GM12878 (cell line): Measurements from ENCODE around the gene TOLLIP. TPM values are rescaled to one million over a fixed set of nuclear protein-coding genes. Genes with fewer than 3 reads are reported as not detected.

ENCODE experiments used
- ATAC-seq: fragments of 200-7000 bp; cut with Tn5 transposase; 3 replicates; pipeline ENCODE4 v1.9.1; 2020; ENCODE audit warnings: mild to moderate bottlenecking, moderate library complexity
- BruUV-seq: library from RNA; stranded (reverse); fragments of 400-500 nt; replicated peaks from 2 replicates; lab custom pipeline; 2021; lab: Mats Ljungman, UMichigan
- CTCF ChIA-PET: fragments of 300-600 bp; sonication (Branson Sonifier 250); formaldehyde crosslinking; extraction: SDS; loops from one replicate; lab custom pipeline; 2021; ENCODE audit warnings: inconsistent platforms; lab: Yijun Ruan, JAX
- POLR2A ChIA-PET: fragments of 350-600 bp; formaldehyde crosslinking; extraction: SDS; loops from one replicate; lab custom pipeline; 2021; ENCODE audit warnings: inconsistent platforms; lab: Charles Lee
- RAD21 ChIA-PET: fragments of 300-600 bp; sonication (Branson Sonifier 250); formaldehyde crosslinking; loops from one replicate; lab custom pipeline; 2023; ENCODE audit warnings: antibody characterized with exemption; ENCODE audit not compliant: unreplicated experiment; lab: Charles Lee
- SMC1A ChIA-PET: fragments of 300-600 bp; sonication (Branson Sonifier 250); formaldehyde crosslinking; loops from one replicate; lab custom pipeline; 2023; ENCODE audit not compliant: unreplicated experiment, uncharacterized antibody; lab: Charles Lee
- DNase-seq: peaks from one replicate; pipeline ENCODE4 v3.0.0-alpha.2; 2011; ENCODE audit warnings: low read depth, low spot score
- FAIRE-seq: peaks from 3 replicates; lab custom pipeline; 2011; peaks lifted over from hg19 to GRCh38; lab: Jason Lieb, UNC
- H2AFZ ChIP-seq: 2 replicates; pipeline ENCODE4 v1.6.0; 2011; ENCODE audit warnings: low read depth, low read length, control low read depth; ENCODE audit not compliant: control insufficient read depth
- H3K27ac ChIP-seq: 2 replicates; pipeline ENCODE4 v1.5.1; 2011; ENCODE audit warnings: control low read depth; ENCODE audit not compliant: control insufficient read depth, insufficient read depth
- H3K27me3 ChIP-seq, 2 experiments: replicated peaks in 1 of 2; 2 replicates each; pipeline versions ENCODE4 v1.6.0 to v1.6.1; 2011; ENCODE audit warnings: low read length in 1 of 2; ENCODE audit not compliant: control insufficient read depth in 2 of 2, insufficient read depth in 2 of 2
- H3K36me3 ChIP-seq, 2 experiments: 2 replicates each; pipeline ENCODE4 v1.5.1; 2011; ENCODE audit warnings: low read length in 1 of 2; ENCODE audit not compliant: control insufficient read depth in 2 of 2, insufficient read depth in 2 of 2
- H3K4me1 ChIP-seq: 2 replicates; pipeline ENCODE4 v1.6.1; 2011; ENCODE audit warnings: mild to moderate bottlenecking, low read length, moderate library complexity, mixed read lengths; ENCODE audit not compliant: control insufficient read depth, insufficient read depth
- H3K4me2 ChIP-seq: 2 replicates; pipeline ENCODE4 v1.6.0; 2011; ENCODE audit warnings: control low read depth; ENCODE audit not compliant: control insufficient read depth, insufficient read depth
- H3K4me3 ChIP-seq: fragments of 200-600 bp; sonication (generic); 2 replicates; pipeline ENCODE4 v1.5.1; 2016
- H3K79me2 ChIP-seq: 2 replicates; pipeline ENCODE4 v1.6.0; 2011; ENCODE audit warnings: low read length; ENCODE audit not compliant: control insufficient read depth, insufficient read depth
- H3K9ac ChIP-seq: 2 replicates; pipeline ENCODE4 v1.8.0; 2011; ENCODE audit warnings: low read length, control low read depth, mixed read lengths; ENCODE audit not compliant: control insufficient read depth, insufficient read depth
- H3K9me3 ChIP-seq: replicated peaks from 3 replicates; pipeline ENCODE4 v1.5.1; 2011; ENCODE audit warnings: mild to moderate bottlenecking, low read length; ENCODE audit not compliant: control insufficient read depth, insufficient read depth
- H4K20me1 ChIP-seq: 2 replicates; pipeline ENCODE4 v1.6.0; 2011; ENCODE audit not compliant: control insufficient read depth, insufficient read depth
- CREM ChIP-seq: IDR thresholded peaks from 2 replicates; pipeline ENCODE4 v1.6.1; 2014; ENCODE audit warnings: antibody characterized with exemption, low read depth
- ELK1 ChIP-seq: IDR thresholded peaks from 2 replicates; pipeline ENCODE4 v1.6.1; 2012; ENCODE audit warnings: low read depth, low read length, improper control_type of control experiment
- ETV6 ChIP-seq, 2 experiments: fragments of 450-650 bp in 1 of 2; IDR thresholded peaks in 1 of 2; conservative IDR thresholded peaks in 1 of 2; 2 replicates each; pipeline ENCODE4 v1.6.1; 2014; ENCODE audit warnings: antibody characterized with exemption in 1 of 2, borderline replicate concordance in 1 of 2, low read depth in 1 of 2, mild to moderate bottlenecking in 1 of 2, moderate library complexity in 1 of 2
- NR2C2 ChIP-seq: IDR thresholded peaks from 2 replicates; pipeline ENCODE4 v1.6.1; 2011; ENCODE audit warnings: borderline replicate concordance, low read depth; ENCODE audit not compliant: control insufficient read depth, insufficient read length
- ZNF274 ChIP-seq: IDR thresholded peaks from one replicate; pipeline ENCODE4 v1.8.0; 2011; ENCODE audit not compliant: insufficient read length, insufficient read depth
- WGBS: methylation state at CpG from one replicate; pipeline ENCODE4 v1.1.6; 2016; ENCODE audit warnings: low lambda C conversion rate; ENCODE audit not compliant: insufficient replicate concordance, insufficient coverage; ENCODE audit errors: missing lambda C conversion rate; 5-methylcytosine and 5-hydroxymethylcytosine counted together
- in situ Hi-C: fragments of 300-500 bp; cut with MboI; formaldehyde crosslinking; loops from 9 replicates; pipeline ENCODE4 v1.14.3; 2018; ENCODE audit warnings: mixed read lengths
- intact Hi-C: fragments of 100-400 bp; cut with micrococcal nuclease; formaldehyde crosslinking; loops from one replicate; pipeline ENCODE4 v1.14.2; 2022; ENCODE audit not compliant: unreplicated experiment
- polyA plus RNA-seq, 11 experiments: library from polyadenylated mRNA; depleted of rRNA in 4 of 11; unstranded in 6 of 11; stranded (reverse) in 5 of 11; fragments of >200 nt; fragmentation: Nextera tagmentation in 4 of 11; fragmentation: Illumina TruSeq in 1 of 11; extraction: Ambion mirVana in 4 of 11; extraction: Trizol in 1 of 11; gene quantifications; 1 replicate in 1 of 11; 2 replicates in 10 of 11; pipeline versions ENCODE4 v1.2.1 to v1.2.3, GENCODE V29; 2011 to 2016; ENCODE audit warnings: inconsistent platforms in 2 of 11, missing spikeins in 2 of 11, low read depth in 1 of 11
- total RNA-seq, 4 experiments: library from RNA; depleted of rRNA in 3 of 4; stranded (reverse); fragments of >200 nt in 3 of 4; fragmentation: Illumina TruSeq in 1 of 4; extraction: Trizol in 1 of 4; gene quantifications; 2 replicates each; pipeline versions ENCODE4 v1.2.1 to v1.2.3, GENCODE V29; 2013 to 2021
- TF ChIP-seq, protein P1 (sequence below): IDR thresholded peaks from 2 replicates; pipeline ENCODE4 v1.6.1; 2011; ENCODE audit warnings: mild to moderate bottlenecking, low read depth, low read length, moderate library complexity; ENCODE audit not compliant: insufficient replicate concordance
- TF ChIP-seq, protein P2 (sequence below): fragments of 450-650 bp; formaldehyde crosslinking; IDR thresholded peaks from 2 replicates; pipeline ENCODE4 v1.5.0; 2022; ENCODE audit warnings: mild to moderate bottlenecking, missing genetic modification characterization

Gene TOLLIP
- total and polyA plus RNA-seq, 10 of the 15 experiments (the other 5 are each of a cell fraction or from before 2014, with no cell fraction given), result 0.47 to 39.5 (median 21.6) TPM

DNA sequence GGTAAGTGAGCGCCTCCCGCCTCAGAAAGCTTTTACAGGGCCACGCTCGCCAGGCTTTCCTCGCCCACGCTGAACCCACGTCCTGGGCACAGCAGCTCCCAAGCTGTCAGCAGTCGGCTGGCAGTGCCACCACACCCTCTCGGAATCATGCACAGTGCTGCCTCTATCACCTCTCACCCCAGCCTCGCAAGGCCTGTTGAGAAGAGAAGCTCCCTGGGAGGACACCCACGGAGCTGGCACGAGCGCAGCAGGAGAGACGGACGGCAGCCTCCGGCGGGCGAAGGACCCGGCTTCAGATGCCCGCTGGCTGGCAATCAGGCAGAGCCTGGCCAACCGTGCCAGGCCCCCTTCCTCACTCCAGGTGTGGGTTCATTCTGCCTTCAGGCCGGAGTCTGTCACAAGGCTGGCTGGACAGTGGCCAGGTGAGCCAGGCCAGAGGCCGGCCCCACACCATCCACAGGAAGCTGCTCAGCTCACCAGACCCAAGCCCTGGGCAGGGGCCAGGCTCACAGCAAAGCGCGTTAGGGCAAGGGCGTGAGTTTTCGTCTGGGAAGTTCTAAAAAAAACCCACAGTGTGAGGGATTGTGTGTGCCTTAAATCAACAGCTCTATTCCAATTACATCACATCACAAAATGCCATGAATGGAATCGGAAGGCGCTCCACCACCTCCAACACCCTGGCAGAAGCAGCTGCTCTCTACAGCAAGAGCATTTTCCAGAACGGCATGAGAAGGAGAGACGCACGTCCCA, 33.2 kb downstream of the TOLLIP start:
- Histone ChIP-seq H3K27ac (no peak overlapping the region), H4K20me1 (no peaks in the 10 kb centered on the region), H3K27me3 (no peaks in the 10 kb centered on the region)
- in situ Hi-C loops, result no loop called here
- POLR2A ChIA-PET, result interaction anchor here (0.6 kb wide), 1 partner anchor 418 kb away, joined by 3 read pairs; no protein-coding TSS in a partner anchor
- BruUV-seq, result no TSS peak
- TF ChIP-seq ELK1 (no peak), ZNF274 (no peak), NR2C2 (no peak), CREM (no peak)
- TF ChIP-seq, all 136 proteins: peak for 0
- Histone ChIP-seq H3K4me3 (no peak overlapping the region), H3K36me3 (peaks cover 2 to 3% of the 10 kb centered on the region in 2 experiments; a peak in 2 of 4 replicates), H2AFZ (no peak overlapping the region), H3K79me2 (no peaks in the 10 kb centered on the region), H3K4me1 (no peaks in the 10 kb centered on the region), H3K9ac (no peak overlapping the region), H3K4me2 (no peak overlapping the region), H3K9me3 (no peaks in the 10 kb centered on the region)
- ATAC-seq, result no peak
- ChIA-PET CTCF (no interaction called here), RAD21 (no interaction called here), SMC1A (no interaction called here)
- intact Hi-C loops, result no loop called here
- DNase-seq, result no peak
- 99% methylated on average over 30 of the region's 32 CpGs for WGBS
- FAIRE-seq, result no peak

DNA sequence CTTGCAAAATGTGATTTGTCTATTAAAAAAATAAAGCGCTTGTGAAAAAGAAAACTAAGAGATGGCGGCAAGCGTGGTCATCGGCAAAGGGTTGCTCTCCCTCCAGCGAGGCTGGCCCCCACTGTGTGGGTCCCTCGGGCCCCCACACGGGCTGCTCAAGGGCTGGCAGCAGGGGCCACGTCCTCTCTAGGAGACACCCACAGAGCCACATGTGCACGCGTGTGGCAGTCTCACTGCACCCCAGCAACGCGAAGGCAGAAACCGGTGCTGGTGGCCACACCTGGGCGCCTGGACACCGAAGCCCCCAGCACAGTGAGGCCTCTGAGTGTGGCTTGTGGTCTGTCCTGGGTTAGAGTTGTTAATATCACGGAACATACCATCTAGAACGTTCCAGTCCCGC, 34.4 kb downstream of the TOLLIP start:
- Histone ChIP-seq H3K9ac (no peak overlapping the region), H3K27ac (no peak overlapping the region), H3K79me2 (no peaks in the 10 kb centered on the region), H3K4me3 (no peak overlapping the region), H3K27me3 (no peaks in the 10 kb centered on the region), H4K20me1 (no peaks in the 10 kb centered on the region), H3K36me3 (peaks cover 0 to 2% of the 10 kb centered on the region in 2 experiments; a peak in 1 of 4 replicates), H3K4me1 (no peaks in the 10 kb centered on the region), H3K9me3 (no peaks in the 10 kb centered on the region), H2AFZ (no peak overlapping the region), H3K4me2 (no peak overlapping the region)
- FAIRE-seq (no peak), ATAC-seq (no peak), DNase-seq (no peak)
- BruUV-seq, result no TSS peak
- CTCF ChIA-PET, result no interaction called here
- intact Hi-C loops (no loop called here), in situ Hi-C loops (no loop called here)
- RAD21 ChIA-PET, result no interaction called here
- WGBS, result 87% methylated on average over 18 of the region's 18 CpGs
- SMC1A ChIA-PET, result no interaction called here
- POLR2A ChIA-PET, result no interaction called here
- no peak for TF ChIP-seq ETV6 (conservative IDR thresholded peaks at IDR 0.05 in 1 of 2, IDR thresholded peaks at IDR 0.05 in 1 of 2; ENCODE audit: borderline replicate concordance in 1 of 2, low read depth in 1 of 2)
- TF ChIP-seq, protein P1, sequence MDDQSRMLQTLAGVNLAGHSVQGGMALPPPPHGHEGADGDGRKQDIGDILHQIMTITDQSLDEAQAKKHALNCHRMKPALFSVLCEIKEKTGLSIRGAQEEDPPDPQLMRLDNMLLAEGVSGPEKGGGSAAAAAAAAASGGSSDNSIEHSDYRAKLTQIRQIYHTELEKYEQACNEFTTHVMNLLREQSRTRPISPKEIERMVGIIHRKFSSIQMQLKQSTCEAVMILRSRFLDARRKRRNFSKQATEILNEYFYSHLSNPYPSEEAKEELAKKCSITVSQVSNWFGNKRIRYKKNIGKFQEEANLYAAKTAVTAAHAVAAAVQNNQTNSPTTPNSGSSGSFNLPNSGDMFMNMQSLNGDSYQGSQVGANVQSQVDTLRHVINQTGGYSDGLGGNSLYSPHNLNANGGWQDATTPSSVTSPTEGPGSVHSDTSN, result no peak
- TF ChIP-seq, protein P2, sequence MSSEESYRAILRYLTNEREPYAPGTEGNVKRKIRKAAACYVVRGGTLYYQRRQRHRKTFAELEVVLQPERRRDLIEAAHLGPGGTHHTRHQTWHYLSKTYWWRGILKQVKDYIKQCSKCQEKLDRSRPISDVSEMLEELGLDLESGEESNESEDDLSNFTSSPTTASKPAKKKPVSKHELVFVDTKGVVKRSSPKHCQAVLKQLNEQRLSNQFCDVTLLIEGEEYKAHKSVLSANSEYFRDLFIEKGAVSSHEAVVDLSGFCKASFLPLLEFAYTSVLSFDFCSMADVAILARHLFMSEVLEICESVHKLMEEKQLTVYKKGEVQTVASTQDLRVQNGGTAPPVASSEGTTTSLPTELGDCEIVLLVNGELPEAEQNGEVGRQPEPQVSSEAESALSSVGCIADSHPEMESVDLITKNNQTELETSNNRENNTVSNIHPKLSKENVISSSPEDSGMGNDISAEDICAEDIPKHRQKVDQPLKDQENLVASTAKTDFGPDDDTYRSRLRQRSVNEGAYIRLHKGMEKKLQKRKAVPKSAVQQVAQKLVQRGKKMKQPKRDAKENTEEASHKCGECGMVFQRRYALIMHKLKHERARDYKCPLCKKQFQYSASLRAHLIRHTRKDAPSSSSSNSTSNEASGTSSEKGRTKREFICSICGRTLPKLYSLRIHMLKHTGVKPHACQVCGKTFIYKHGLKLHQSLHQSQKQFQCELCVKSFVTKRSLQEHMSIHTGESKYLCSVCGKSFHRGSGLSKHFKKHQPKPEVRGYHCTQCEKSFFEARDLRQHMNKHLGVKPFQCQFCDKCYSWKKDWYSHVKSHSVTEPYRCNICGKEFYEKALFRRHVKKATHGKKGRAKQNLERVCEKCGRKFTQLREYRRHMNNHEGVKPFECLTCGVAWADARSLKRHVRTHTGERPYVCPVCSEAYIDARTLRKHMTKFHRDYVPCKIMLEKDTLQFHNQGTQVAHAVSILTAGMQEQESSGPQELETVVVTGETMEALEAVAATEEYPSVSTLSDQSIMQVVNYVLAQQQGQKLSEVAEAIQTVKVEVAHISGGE, result no peak
